Measurements from ENCODE around the gene KRTAP10-5. TPM values are rescaled to one million over a fixed set of nuclear protein-coding genes. Genes with fewer than 3 reads are reported as not detected.

KRTAP10-5 gene
- total RNA-seq, 3 donors from 2014 or later (not counting 1 experiment from before 2014, with no cell fraction given) = not detected

- peaks cover 40% of the 10 kb centered on the region for H3K36me3 Mint-ChIP-seq
- H3K27ac ChIP-seq (ENCODE audit: low read length) = no peak overlapping the region
- peaks cover 13 to 34% of the 10 kb centered on the region in 2 donors for H3K9me3 Mint-ChIP-seq
- intact Hi-C loops (cut with micrococcal nuclease) = loop anchor here (10.0 kb wide), 1 partner anchor 91 kb away; the partner anchor contains the start of gene TSPEAR
- H3K4me3 Mint-ChIP-seq = no peak overlapping the region
- TF ChIP-seq, protein P1, sequence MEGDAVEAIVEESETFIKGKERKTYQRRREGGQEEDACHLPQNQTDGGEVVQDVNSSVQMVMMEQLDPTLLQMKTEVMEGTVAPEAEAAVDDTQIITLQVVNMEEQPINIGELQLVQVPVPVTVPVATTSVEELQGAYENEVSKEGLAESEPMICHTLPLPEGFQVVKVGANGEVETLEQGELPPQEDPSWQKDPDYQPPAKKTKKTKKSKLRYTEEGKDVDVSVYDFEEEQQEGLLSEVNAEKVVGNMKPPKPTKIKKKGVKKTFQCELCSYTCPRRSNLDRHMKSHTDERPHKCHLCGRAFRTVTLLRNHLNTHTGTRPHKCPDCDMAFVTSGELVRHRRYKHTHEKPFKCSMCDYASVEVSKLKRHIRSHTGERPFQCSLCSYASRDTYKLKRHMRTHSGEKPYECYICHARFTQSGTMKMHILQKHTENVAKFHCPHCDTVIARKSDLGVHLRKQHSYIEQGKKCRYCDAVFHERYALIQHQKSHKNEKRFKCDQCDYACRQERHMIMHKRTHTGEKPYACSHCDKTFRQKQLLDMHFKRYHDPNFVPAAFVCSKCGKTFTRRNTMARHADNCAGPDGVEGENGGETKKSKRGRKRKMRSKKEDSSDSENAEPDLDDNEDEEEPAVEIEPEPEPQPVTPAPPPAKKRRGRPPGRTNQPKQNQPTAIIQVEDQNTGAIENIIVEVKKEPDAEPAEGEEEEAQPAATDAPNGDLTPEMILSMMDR (IDR thresholded peaks at IDR 0.05) = no peak
- H3K36me3 ChIP-seq (ENCODE audit: control insufficient read depth, insufficient read depth, low read length) = no peaks in the 10 kb centered on the region
- no peak for ATAC-seq
- DNase-seq = no peak
- peaks cover 11% of the 10 kb centered on the region for H3K9me3 ChIP-seq (ENCODE audit: control insufficient read depth, insufficient read depth, low read length)
- no peak overlapping the region for H3K4me3 ChIP-seq (ENCODE audit: low read length)
- no peaks in the 10 kb centered on the region for H3K27me3 ChIP-seq (ENCODE audit: control insufficient read depth, insufficient read depth, low read length)
- peaks cover 0 to 3% of the 10 kb centered on the region in 2 donors for H3K27me3 Mint-ChIP-seq (ENCODE audit: low read depth in 2 of 2)
- peaks cover 43% of the 10 kb centered on the region for H3K4me1 ChIP-seq (ENCODE audit: control insufficient read depth, insufficient read depth, low read length)
- H3K27ac Mint-ChIP-seq = peak overlapping the region in 1 of 2 donors; percentile 14
- peaks cover 43 to 60% of the 10 kb centered on the region in 2 donors for H3K4me1 Mint-ChIP-seq
These were observed 43.2 kb upstream of the KRTAP10-5 start for GRCh38 chr21:44623575-44623974.

GRCh38 chr21:44619886-44620285, 39.5 kb upstream of the KRTAP10-5 start:
- Histone ChIP-seq H3K36me3 (ENCODE audit: control insufficient read depth, insufficient read depth, low read length) (no peaks in the 10 kb centered on the region), H3K27ac (ENCODE audit: low read length) (peak overlapping the region; percentile 21), H3K4me3 (ENCODE audit: low read length) (no peak overlapping the region), H3K27me3 (ENCODE audit: control insufficient read depth, insufficient read depth, low read length) (no peaks in the 10 kb centered on the region), H3K4me1 (ENCODE audit: control insufficient read depth, insufficient read depth, low read length) (peaks cover 22% of the 10 kb centered on the region), H3K9me3 (ENCODE audit: control insufficient read depth, insufficient read depth, low read length) (peaks cover 11% of the 10 kb centered on the region)
- peaks cover 13 to 34% of the 10 kb centered on the region in 2 donors for H3K9me3 Mint-ChIP-seq
- peaks cover 34 to 47% of the 10 kb centered on the region in 2 donors for H3K4me1 Mint-ChIP-seq
- H3K27me3 Mint-ChIP-seq (ENCODE audit: low read depth in 2 of 2) = no peaks in the 10 kb centered on the region
- intact Hi-C loops (cut with micrococcal nuclease) = loop anchor here (2.0 to 10.0 kb wide), 2 partner anchors 37 to 95 kb away; partner anchors contain the start of genes KRTAP12-3 and TSPEAR
- no peak for DNase-seq
- no peak for ATAC-seq
- 96% methylated on average over 6 of the region's 6 CpGs for WGBS (ENCODE audit: insufficient coverage)
- TF ChIP-seq, protein P1 (IDR thresholded peaks at IDR 0.05) = no peak
- peaks cover 40% of the 10 kb centered on the region for H3K36me3 Mint-ChIP-seq
- H3K27ac Mint-ChIP-seq = peak overlapping the region; percentile 88 to 95
- H3K4me3 Mint-ChIP-seq = no peak overlapping the region

DNA sequence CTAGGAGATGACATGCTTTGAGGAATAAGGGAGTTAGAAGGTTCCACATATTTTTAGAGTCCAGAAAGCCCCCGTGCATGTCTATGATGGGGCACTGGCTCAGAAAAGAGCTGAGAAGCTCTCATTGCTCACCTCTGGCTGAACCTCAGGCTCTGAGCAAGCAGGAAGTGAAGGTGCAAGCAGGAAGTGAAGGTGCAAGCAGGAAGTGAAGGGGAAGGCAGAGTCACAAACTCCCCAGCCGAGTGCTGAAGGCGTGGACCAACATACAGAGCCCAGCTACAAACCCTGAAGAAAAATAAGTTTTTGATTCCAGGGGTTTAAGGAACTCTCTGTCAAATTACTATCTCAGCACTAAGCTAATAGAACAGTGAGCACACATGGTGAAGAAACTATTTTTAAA, 38.5 kb upstream of the KRTAP10-5 start:
- 22% methylated on average over 3 of the region's 3 CpGs for WGBS (ENCODE audit: insufficient coverage)
- peak overlapping the region; percentile 79 for H3K27ac ChIP-seq (ENCODE audit: low read length)
- ATAC-seq (peak; percentile 82 to 95 (median 93)), DNase-seq (peak in 1 of 2 donors; percentile 85)
- H3K27ac Mint-ChIP-seq = peak overlapping the region; percentile 88 to 95
- H3K4me3 ChIP-seq (ENCODE audit: low read length) = no peak overlapping the region
- peak overlapping the region; percentile 67 for H3K4me3 Mint-ChIP-seq
- peaks cover 11% of the 10 kb centered on the region for H3K9me3 ChIP-seq (ENCODE audit: control insufficient read depth, insufficient read depth, low read length)
- intact Hi-C loops (cut with micrococcal nuclease) = loop anchor here (2.0 kb wide), 1 partner anchor 38 kb away; the partner anchor contains the start of gene KRTAP12-3
- peaks cover 22% of the 10 kb centered on the region for H3K4me1 ChIP-seq (ENCODE audit: control insufficient read depth, insufficient read depth, low read length)
- peaks cover 31% of the 10 kb centered on the region for H3K36me3 Mint-ChIP-seq
- H3K4me1 Mint-ChIP-seq = peaks cover 29 to 37% of the 10 kb centered on the region in 2 donors
- TF ChIP-seq, protein P1 (IDR thresholded peaks at IDR 0.05) = no peak
- no peaks in the 10 kb centered on the region for H3K36me3 ChIP-seq (ENCODE audit: control insufficient read depth, insufficient read depth, low read length)
- H3K9me3 Mint-ChIP-seq = peaks cover 9 to 29% of the 10 kb centered on the region in 2 donors
- no peaks in the 10 kb centered on the region for H3K27me3 Mint-ChIP-seq (ENCODE audit: low read depth in 2 of 2)
- H3K27me3 ChIP-seq (ENCODE audit: control insufficient read depth, insufficient read depth, low read length) = no peaks in the 10 kb centered on the region

GRCh38 chr21:44618504-44618903, 38.1 kb upstream of the KRTAP10-5 start:
- H3K27me3 Mint-ChIP-seq (ENCODE audit: low read depth in 2 of 2) = no peaks in the 10 kb centered on the region
- H3K36me3 Mint-ChIP-seq = peaks cover 27% of the 10 kb centered on the region
- Histone ChIP-seq H3K4me3 (ENCODE audit: low read length) (no peak overlapping the region), H3K9me3 (ENCODE audit: control insufficient read depth, insufficient read depth, low read length) (peaks cover 11% of the 10 kb centered on the region), H3K4me1 (ENCODE audit: control insufficient read depth, insufficient read depth, low read length) (peaks cover 22% of the 10 kb centered on the region), H3K27ac (ENCODE audit: low read length) (peak overlapping the region; percentile 79), H3K27me3 (ENCODE audit: control insufficient read depth, insufficient read depth, low read length) (no peaks in the 10 kb centered on the region), H3K36me3 (ENCODE audit: control insufficient read depth, insufficient read depth, low read length) (no peaks in the 10 kb centered on the region)
- peak in 1 of 2 donors; percentile 50 for DNase-seq
- peak; percentile 14 to 69 (median 53) for ATAC-seq
- H3K27ac Mint-ChIP-seq = peak overlapping the region; percentile 88 to 95
- WGBS (ENCODE audit: insufficient coverage) = 45% methylated on average over 2 of the region's 4 CpGs
- peak overlapping the region; percentile 67 for H3K4me3 Mint-ChIP-seq
- H3K4me1 Mint-ChIP-seq = peaks cover 29 to 36% of the 10 kb centered on the region in 2 donors
- TF ChIP-seq, protein P1 (IDR thresholded peaks at IDR 0.05) = no peak
- intact Hi-C loops (cut with micrococcal nuclease) = loop anchor here (2.0 kb wide), 1 partner anchor 38 kb away; the partner anchor contains the start of gene KRTAP12-3
- H3K9me3 Mint-ChIP-seq = peaks cover 8 to 25% of the 10 kb centered on the region in 2 donors
